ENCODE results near the gene CEMIP2.

The CEMIP2 gene

DNA sequence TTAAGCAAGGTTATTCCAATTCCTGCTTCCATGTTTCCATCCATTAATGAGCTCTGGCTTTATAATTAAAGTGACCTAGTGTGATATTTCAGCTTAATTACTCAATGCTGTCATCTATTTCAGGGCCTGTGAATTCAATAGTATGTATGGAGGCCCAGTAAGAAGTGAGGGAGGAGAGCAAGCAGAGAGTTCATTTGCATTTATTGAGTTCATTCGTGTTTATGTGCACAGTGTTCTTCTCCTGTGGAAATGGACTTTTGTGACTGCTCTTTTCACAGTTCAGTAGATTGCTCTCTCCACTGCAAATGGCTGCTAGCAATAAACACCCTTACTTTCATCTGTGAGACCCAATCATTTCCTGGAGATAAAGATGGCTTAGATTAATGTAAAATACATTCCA lies 130.9 kb downstream of the CEMIP2 start:
- peak; percentile 55 for DNase-seq

DNA sequence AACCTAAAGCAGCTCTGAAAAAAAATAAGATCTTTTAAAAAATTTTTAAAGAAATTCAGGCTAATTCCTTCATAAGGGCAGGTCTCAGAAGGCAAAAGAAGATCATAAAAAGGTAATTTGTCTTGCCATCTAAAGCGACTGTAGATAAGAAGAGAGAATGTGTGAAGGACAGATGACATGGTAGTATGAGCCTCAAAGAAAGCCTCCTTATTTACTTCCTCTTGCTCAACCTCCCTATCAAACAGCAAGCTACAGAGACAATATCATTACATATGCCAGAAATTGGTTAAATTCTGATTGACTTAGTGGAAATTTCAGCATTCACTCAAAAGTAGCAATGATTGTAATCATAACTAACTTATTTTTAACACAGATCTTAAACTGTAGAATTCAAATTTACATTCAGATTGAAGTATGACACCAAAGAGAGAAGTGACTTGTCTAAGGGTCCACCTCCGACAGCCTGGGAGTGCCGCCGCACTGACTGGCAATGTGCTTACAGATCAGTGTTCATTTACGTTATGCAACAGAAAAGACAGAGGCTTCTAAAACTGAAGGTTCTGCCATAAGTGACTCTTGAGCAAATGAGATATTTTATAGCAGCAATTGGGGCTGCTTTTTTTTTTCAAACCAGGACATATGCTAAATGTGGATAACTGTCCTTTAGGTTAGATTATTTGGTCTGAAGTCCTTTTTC lies 132.0 kb downstream of the CEMIP2 start:
- peak; percentile 62 for DNase-seq

DNA sequence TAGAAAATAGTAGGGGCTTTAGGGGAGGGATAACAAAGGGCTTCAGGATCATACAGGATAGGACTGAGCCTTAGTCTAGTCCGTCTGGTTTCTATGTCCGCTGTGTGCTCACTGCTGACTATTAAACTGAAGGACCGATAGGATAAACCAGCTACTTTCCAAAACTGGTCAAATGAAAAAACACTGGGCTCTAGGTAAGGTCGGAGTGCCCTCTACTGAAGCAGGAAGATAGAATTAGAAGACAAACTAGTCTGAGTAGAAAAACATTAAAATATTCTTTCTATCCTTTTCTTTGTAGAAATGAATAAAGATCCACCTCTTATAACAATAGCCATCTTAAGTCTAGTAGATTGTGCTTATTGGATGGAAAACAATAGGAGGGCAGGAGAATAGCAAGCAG lies 133.6 kb downstream of the CEMIP2 start:
- no peak for DNase-seq
